NCI-H1105 treated with DMSO at 0.1 percent for 48 hours (cell line): ENCODE results near the gene RSF1.

Source experiments
- DNase-seq: peaks from one replicate; lab custom pipeline; 2025; lab: John Stamatoyannopoulos, UW

RSF1 gene

DNA sequence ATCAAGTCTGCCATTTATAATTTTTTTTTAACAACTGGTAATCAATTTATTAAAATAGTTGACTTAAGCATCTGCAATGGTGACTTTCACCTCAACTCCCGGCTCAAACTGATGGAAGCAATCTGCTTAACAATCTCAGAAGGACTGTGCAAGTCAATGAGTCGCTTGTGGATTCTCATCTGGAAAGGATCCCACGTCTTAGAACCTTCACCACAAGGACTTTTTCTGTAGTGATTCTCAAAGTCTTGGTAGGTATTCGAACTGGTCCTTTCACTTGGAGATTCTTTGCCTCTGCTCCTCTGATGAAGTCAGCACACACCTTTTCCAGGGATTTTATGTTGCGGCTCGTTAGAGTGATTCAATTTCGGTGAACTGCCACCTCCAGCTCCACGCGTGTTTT, 7.3 kb downstream of the RSF1 start:
- no peak for DNase-seq

DNA sequence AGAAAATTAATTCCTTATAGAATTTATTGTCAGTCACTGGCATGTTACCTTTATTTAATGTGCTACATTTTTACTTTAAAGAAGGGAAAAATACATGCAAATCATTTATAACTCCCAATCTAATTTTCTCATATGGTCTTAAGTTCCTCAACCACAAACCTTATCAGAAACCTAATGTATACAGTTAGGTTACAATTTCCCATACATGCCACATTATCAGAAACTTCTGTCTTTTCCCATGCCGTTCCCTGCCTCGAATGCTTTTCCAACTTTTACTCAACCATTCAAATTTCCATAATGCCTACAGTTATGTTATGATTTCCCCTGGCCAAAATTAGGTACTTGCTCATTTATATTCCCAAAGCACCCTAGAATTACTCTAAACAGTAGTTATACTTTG, 13.5 kb downstream of the RSF1 start:
- DNase-seq = no peak

DNA sequence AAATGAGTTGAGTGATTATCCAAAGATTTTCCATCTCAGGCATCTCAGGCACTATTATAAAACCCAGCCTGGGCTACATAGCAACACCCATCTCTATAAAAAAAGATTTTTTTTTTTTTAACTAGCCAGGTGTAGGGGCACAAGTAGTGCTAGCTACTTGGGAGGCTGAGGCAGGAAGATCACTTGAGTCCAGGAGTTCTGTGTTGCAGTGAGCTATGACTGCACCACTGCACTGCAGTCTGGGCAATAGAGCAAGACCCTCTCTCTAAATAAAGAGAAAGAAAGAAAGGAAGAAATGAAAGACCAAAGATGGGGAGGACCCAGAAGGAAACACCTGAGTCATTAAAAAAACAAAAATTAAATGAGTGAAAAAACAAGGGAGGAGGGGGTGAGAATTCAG, 14.1 kb downstream of the RSF1 start:
- DNase-seq = no peak

DNA sequence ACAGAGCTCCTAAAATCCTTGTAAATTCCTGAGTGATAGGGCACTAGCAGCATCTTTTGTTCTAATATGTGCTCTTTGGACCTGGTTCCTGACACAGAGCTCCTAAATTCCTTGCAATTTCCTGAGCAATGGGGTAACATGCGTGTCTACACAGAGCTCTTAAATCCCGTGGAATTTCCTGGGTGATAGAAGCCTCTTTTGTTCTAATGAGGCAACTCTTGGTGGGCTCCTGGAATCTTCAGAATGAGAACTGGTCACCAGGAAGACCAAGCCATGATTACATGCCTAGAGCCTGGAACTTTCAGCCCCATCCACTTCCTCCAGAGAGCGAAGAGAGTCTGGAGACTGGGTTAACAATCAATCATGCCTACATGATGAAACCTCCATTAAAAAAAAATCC, 19.0 kb downstream of the RSF1 start:
- no peak for DNase-seq

DNA sequence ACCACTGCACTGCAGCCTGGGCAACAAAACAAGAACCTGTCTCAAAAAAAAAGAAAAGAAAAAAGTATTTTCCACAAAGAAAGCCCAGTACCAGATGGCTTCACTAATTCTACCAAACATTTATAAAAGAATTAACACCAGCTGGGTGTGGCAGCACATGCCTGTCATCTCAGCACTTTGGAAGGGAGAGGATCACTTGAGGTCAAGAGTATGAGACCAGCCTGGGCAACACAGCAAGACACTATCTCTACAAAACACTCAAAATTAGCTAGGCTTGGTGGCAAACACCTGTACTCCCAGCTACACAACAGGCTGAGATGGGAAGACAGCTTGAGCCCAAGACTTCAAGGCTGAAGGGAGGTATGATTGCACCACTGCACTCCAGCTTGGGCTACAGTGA, 20.1 kb downstream of the RSF1 start:
- no peak for DNase-seq

DNA sequence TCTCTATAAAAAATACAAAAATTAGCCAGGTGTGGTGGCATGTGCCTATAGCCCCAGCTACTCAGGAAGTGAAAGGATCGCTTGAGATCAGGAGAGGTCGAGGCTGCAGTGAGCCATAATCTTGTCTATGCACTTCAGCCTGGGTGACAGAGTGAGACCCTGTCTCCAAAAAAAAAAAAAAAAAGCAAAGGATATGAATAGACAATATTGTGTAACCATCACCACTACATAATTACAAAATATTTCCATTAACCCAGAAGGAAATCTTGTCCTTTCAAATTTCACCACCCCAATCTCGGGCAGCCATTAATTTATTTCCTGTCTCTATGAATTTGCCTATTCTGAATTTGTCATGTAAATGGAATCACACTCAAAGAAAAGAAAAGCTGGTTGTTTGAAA, 21.2 kb downstream of the RSF1 start:
- DNase-seq = no peak

DNA sequence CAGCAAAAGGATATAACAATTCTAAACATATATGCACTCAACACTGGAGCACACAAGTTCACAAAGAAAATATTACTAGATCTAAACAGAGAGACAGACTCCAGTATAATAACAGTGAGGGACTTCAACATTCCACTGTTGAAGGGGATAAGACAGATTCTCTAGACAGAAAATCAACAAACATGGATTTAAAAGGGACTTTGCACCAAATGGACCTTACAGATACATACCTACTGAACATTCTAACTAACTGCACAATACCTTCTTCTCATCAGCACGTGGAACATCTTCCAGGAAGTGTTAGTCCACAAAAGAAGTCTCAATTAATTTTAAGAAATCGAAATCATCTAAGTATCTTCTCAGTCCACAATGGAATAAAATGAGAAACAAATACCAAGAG, 26.6 kb downstream of the RSF1 start:
- DNase-seq = no peak

DNA sequence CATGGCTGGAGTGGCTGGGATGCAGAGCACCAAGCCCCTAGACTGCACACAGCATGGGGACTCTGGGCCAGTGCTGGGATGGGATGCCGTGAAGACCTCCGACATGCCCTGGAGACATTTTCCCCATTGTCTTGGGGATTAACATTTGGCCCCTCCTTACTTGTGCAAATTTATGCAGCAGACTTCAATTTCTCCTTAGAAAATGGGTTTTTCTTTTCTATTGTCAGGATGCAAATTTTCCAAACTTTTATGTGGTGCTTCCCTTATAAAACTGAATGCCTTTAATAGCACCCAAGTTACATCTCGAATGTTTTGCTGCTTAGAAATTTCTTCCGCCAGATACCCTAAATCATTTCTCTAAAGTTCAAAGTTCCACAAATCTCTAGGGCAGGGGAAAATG, 29.2 kb downstream of the RSF1 start:
- no peak for DNase-seq

DNA sequence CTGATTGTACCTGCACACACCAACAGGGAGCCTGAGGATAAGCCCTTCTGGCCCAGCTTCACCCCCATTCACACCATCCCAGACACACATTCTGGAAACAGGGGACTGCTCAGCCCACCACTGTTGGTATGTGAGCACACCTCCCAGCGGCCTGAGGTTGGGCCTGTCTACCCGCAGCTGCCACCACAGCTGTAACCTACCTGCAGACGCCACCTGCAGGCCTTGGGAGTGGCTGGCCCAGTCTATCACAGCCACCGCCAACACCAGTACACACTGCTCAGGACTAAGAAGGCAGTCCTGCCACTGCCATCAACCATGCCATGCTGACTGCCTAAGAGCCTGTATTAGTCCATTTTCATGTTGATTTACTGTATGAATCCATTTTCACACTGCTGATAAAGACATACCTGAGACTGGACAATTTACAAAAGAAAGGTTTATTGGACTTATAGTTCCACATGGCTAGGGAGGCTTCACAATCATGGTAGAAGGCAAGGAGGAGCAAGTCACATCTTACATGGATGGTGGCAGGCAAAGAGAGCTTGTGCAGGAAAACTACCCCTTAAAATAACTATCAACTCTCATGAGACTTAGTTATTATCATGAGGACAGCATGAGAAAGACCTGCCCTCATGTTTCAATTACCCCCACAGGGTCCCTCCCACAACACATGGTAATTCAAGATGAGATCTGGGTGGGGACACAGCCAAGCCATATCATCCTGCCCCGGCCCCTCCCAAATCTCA, 30.6 kb downstream of the RSF1 start:
- no peak for DNase-seq

DNA sequence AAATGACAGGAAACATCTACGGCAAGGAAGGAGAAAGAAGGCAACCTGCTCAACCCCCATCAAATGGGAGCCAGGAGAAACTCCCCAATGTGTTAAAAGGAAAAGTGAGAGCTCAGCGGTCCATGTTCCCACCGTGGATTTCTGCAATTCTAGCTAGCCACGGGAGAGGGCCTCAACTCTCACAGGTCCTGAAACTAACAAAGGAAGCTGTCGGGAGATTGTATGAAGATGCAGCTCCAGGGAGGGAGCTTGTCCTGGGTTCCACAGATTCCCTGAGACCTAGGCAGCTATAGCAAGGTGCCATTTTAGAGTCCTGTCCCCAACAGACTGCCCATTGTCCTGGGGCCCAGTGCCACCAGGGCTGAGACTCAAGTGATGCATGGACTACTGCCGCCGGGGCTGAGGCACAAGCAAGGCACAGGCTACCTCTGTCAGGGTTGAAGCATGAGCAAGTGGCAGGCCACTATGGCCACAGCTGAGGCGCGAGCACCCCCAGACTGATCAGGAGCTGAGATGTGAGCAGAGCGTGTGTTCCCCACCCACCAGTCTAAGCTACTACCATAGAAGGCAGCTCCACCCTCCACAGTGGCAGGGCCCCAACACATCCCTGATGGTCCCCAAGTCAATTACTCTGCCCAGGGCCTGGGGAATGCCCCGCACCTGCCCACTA, 31.3 kb downstream of the RSF1 start:
- DNase-seq = no peak

DNA sequence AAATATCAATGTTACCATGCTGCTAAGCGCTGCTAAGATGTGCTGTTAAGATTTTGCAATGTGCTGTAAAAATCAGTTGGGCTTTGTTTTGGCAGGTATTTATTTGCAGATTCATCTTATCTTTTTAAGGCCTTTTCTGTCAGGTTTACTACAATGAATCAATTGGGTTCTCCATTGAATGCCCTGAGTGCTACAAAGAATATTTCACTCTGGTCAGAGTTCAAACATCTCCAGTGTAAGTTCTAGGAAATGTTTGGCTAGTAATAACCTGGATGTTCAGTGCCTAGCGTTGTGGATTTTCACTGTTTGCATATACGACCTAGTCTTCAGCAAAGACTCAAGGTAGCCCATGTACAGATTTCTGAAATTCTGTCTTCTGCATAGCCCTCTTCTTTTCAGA, 36.0 kb downstream of the RSF1 start:
- DNase-seq = no peak

DNA sequence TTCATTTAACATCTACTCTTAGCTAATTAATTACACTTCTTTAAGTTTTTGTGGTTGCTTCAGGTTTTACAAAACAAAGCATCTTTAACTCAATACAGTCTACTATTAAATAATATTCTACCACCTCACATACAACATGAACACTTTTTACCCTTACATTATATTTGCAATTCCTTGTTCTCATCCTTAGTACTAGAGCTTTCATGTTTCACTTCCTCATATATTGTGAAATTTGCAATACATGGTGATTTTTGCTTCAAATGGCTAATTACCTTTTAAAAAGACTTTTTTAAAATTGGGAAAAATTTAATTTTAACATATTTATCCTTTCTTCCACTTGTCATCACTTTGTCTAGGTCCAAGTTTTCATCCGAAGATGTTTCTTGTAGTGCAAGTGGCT, 37.5 kb downstream of the RSF1 start:
- DNase-seq = no peak

DNA sequence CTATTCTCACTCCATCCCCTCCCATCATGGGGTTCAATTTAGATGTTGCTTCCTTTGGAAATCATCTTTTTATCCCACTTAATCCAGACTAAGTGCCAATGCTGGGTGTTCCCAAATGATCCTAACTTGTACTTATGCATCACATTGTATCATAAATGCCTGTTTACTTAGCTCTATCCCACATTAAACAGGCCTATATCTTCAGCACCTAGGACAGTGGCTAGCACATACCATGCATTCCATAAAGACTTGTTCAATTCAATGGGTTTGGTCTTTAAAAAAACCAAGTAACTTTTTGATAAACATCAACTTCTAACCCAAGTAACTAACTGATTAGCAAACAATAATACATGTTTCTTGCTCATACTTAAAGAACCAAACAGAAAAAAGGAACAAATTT, 40.6 kb downstream of the RSF1 start:
- DNase-seq = no peak

DNA sequence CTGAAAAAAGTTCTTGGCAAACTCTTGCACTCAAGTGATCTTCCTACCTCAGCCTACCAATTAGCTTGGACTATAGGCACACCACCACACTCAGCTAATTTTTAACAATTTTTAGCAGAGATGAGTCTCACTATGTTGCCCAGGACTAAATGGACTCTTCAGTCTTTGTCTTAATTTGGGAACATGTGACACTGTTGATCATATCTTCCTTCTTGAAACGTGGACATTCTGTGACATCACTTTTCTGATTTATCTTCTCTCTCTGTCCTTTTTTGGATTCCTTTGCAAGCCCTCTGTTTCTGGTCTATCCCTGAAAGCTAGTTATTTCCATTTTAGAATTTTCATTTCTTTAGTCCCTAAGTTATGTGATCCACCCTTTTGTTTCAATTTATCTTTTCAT, 42.0 kb downstream of the RSF1 start:
- no peak for DNase-seq

DNA sequence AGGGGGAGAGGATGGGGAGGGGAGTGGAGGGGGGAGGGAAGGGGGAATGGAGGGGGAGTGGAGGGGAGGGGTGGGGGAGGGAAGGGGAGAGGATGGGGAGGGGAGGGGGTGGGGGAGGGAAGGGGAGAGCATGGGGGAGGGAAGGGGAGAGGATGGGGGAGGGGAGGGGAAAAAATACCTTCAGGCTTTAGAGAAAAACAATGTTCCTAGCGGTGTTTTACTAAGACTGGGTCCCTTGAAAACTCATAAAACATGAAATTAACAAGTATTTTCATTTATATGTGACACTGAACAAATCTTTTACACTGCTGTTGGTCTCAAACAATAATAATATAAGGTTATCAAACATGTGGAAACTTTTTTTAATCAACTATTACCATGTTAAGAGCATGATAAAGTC, 42.4 kb downstream of the RSF1 start:
- DNase-seq = no peak

DNA sequence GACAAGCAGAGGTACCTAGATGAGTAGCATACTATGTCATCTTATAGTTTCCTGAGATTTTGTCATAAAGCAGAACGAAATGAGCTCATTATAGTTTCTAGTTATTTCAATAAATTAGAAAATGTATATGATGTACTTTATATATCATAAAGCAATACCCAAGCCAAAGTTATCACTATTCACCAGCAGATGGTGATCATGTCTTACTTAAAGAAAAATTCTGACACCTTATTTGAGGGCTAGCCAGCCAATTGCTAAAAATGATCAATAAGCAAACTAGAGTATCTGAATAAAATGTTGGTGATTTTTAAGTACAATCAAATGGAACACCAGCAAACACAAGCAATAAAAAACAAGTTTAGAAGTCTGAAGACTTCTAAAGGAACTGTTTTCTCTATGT, 44.1 kb downstream of the RSF1 start:
- no peak for DNase-seq

DNA sequence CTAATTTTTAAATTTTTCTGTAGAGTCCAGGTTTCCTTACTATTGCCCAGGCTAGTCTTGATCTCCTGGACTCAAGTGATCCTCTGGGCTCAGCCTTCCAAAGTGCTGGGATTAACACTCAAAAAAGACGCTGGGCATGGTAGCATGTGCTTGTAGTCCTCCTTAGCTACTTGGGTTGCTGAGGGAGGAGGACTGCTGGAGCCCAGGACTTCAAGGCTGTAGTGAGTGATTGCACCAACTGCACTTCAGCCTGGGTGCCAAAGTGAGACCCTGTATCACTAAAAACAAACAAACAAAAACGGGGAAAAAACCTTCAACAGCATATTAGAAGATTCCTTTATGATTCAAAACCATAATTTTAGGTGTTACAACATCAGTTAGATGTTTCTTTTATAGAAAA, 44.6 kb downstream of the RSF1 start:
- no peak for DNase-seq

DNA sequence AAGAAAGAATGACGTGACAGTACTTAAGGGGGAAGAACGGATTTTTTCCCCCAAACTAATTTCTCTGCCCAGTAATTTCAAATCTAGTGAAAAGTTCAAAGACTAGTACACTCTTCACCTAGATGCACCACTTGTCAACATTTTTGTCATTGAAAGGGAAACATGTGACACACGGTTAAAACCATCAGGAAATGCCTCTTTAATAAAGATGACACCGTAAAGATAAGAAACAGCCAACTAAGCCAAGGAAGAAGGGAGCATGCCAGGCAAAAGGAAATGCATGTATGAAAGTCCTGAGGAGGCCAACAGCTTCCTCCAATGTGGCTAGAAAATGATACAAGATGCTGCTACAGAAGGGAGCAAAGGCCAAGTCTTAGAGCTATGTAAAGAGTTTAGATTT, 49.4 kb downstream of the RSF1 start:
- no peak for DNase-seq

DNA sequence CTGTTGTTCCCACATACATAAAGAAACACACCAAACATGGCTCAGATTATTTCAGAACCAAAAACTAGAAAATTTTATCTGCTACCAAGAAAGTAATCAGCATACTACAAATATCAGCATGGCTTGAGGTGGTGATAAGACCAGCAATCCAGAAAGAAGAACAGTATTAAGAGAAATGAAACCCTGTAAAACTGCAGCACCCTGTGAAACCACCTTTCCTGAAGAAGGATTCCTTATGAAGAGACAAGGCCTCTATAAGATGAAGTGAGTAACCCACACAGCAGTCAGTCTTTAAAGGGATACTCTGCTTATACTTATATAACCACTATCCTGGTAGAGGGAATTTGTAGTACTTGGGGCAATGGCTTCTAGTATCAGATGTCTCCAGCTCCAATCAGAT, 49.9 kb downstream of the RSF1 start:
- no peak for DNase-seq

DNA sequence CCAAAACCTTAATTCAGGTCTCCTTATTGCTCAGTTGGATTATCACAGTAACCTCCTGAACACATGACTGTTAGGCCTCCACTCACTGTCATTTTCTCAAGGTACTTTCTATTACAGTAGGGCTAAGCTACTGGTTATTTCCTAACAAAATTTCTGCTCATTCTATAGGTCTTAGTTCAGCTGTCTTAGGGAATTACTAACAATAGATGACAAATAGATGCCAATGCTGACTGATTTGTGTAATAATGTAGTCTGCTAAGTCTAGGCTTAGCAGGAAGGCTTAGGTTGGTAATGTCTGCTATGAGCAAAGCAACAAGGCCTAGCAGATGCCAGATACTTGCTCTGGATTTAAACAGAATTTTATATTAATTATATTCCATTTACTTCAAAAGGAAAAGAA, 58.1 kb downstream of the RSF1 start:
- DNase-seq = no peak

DNA sequence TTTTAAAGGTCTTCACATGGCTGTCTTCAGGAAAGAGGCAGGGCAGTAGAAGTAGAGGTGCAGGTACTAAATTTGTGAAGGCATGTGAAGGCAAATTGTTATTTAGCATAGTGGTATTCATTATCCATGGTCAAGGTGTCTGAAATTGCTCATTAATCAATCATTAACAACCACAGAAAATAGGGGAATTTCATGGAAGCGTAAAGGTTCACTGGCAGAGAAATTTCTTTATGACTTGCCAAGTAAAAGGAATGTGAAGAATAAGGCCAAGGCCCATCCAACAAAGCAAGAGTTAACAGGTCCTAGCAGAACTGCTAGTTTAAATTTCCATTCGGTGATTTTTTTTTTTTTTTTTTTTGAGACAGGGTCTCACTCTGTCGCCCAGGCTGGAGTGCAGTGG, 59.0 kb downstream of the RSF1 start:
- no peak for DNase-seq

DNA sequence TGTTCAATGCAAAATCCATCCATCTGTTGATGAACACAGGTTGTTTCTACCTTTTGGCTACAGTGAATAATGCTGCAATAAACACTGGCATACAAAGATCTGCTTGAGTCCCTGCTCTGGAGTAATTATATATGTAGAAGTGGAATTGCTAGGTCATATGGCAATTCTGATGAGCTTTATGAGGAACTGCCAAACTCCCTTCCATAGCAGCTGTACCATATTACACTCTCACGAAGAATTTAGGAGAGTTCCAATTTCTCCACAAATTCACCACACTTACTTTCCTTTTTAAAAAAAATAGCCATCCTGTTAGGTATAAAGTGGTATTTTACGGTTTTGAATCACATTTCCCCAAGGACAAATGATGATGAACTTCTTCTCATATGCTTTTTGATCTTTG, 62.2 kb downstream of the RSF1 start:
- no peak for DNase-seq

DNA sequence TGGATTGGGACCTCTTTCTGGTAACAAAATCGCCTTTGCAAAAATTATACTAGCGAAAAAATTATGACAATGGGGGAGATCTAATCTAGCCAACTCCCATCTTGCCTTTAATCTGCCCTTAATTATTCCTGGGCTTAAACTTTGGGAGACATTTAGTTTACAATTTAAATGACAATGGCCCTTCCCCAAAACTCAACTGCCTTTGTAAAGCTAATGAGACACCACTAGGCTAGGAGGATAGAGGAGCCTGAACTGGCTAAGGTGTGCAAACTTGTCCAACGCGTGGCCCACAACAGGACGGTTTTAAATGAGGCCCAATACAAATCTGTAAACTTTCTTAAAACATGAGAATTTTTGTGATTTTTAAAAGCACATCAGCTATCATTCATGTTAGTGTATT, 67.3 kb downstream of the RSF1 start:
- no peak for DNase-seq

DNA sequence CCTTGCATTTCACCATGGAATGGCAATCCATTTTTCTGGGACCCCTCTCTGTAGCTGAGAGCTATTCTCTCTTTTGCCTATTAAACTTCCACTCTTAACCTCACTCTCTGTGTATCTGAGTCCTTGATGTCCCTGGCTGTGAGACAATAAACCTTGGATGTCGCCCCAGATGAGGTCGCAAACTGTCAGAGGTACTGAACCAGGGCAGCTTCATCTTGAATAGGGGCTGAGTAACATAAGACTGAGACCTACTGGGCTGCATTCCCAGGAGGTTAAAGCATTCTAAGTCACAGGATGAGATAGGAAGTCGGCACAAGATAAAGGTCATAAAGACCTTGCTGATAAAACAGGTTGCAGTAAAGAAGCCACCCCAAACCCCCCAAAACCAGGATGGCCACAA, 68.0 kb downstream of the RSF1 start:
- no peak for DNase-seq
